KOPT-K1 (cell line): Measurements from ENCODE around the gene FGGY.
"Not testable (repeated sequence)": the region's sequence is repeated elsewhere in the genome, so short reads cannot be mapped to it uniquely, and the experiment has no call there.

Source experiments
- H3K27ac ChIP-seq: fragments of 200-600 bp; sonication (generic); 2 replicates; pipeline ENCODE4 v1.5.1; 2016; ENCODE audit warnings: antibody characterized with exemption, mild to moderate bottlenecking, low read depth, low read length; ENCODE audit not compliant: poor library complexity, severe bottlenecking
- H3K36me3 ChIP-seq: fragments of 200-600 bp; sonication (generic); 2 replicates; pipeline ENCODE4 v1.5.1; 2017; ENCODE audit warnings: antibody characterized with exemption, mild to moderate bottlenecking, low read length, moderate library complexity; ENCODE audit not compliant: insufficient read depth
- H3K9me3 ChIP-seq: fragments of 200-600 bp; sonication (generic); 2 replicates; pipeline ENCODE4 v1.5.1; 2017; ENCODE audit warnings: antibody characterized with exemption, low read length, mild to moderate bottlenecking; ENCODE audit not compliant: insufficient read depth, poor library complexity, severe bottlenecking

FGGY gene

DNA sequence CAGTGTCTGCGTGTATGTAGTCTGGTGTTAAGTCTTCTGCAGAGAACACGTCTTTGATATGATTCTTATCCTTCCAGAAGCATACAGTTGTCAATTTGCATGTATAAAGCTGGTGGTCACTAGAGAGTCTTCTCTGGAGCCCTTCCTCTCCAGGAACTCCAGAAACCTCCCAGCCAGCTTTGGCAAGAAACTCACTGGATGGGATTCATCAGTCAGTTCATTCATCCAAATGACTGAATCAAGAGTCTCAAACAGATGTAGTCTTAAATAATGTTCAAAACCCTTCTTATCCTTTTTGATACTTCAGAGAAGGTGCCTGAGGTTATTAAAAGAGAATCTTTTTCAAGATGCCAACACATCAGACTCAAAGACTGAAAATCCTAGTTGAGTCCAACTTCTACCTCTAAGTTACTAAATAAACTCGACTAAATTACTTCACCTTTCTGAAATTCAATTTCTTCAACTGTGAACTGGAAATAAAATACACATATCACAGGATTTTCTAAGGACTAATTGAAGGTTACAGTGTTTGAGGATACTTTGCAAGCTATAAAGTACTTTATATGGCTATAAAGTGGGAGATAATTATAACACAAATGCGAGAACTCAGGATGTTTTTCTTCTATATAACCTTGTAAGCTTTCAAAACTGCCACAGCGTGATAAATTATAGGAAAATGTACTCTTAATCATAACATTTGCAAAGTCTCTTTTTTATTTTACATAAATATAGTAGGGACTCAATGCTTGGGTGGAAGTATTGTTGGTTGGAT, 252.4 kb downstream of the FGGY start:
- H3K9me3 ChIP-seq: no peaks in the 10 kb centered on the region
- H3K27ac ChIP-seq: no peak overlapping the region

DNA sequence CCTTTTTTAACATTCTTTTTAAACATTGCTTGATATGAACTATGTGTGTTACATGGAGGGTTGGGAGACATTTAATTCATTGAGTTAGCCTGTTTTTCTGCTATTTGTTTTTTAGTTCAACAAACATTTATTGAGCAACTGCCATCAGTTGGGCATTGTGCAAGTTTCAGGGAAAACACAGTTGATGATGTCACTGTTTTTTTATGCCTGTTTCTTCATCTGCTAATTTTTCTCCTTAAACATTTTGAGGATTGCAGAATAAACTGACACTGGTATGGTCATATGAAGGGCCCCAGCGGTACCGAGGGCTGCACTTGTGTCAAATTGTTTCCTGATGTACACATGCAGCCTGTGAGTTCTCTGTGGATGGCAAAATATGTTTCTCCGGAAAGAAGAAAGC, 253.0 kb downstream of the FGGY start:
- no peak overlapping the region for H3K27ac ChIP-seq

More for the DNA sequence above, 252.4 kb downstream of the FGGY start:
- H3K36me3 ChIP-seq: no peaks in the 10 kb centered on the region

DNA sequence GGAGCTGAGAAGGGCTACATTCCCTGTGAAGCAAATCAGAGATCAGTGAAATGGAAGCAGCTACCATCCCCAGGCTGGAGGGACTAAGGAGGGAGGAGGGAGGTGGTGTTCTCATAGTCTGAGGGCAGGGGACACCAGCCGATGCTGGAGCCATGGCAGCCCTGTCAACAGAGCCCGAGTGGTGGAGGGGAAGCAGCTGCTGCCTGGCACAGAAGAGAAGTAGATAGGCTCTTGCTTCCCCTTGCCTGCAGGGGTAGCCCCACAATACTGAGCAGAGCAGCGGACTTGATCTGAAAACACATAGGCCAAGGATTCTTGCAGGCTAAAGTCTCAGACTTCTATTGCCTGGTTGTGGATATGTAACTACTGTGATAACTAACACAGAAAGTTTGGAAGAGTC, 255.1 kb downstream of the FGGY start:
- Histone ChIP-seq H3K36me3 (no peaks in the 10 kb centered on the region), H3K27ac (no peak overlapping the region), H3K9me3 (no peaks in the 10 kb centered on the region)

More for the DNA sequence above, 253.0 kb downstream of the FGGY start:
- Histone ChIP-seq H3K9me3 (no peaks in the 10 kb centered on the region), H3K36me3 (no peaks in the 10 kb centered on the region)

DNA sequence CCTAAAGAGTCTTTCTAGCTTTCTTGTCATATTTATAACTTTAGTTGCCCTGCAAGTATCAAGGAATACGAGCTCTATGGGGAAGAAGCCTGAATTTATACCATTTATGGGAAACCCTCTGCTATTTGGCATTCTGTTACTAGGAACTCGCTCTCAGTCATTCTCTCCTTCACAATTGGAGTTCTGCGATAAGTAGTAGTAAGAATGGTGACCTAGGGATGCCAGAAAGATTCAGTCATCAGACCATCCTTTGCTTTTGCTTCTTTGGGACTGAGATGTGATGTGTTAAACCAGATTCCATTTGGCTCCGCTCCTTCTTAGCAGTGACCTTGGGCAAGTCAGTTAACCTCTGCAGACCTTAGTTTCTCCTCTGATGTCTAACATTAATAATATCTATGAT, 256.5 kb downstream of the FGGY start:
- Histone ChIP-seq H3K27ac (no peak overlapping the region), H3K9me3 (peaks cover 13% of the 10 kb centered on the region), H3K36me3 (no peaks in the 10 kb centered on the region)

DNA sequence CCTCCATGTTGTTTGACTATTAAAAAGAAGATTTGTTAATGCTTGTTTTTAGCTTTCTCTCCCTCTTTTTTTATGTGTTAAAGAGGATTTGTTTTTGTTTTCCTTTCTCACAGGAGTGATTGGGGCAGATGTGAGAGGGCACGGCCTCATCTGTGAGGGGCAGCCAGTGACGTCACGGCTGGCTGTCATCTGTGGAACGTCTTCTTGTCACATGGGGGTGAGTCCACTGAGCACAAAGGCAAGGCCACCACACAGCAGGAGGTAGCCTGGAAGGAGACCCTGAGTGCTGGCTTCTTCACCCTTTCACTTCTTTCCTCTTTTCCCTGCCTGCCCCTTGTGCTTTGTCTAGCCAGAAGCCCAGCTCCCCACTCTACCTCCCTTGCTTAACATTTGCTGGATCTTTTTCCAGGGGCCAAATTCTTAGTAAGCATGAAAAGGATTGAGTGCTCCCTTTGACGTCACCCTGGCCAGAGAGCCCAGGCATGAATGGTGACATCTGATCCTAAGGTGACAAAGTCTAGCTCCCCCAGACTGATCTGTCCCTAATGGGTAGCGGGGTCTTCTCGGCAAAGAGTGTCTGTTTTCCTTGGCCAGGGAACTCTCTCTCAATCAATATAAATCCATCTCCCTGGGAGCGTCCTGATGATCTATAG, 257.2 kb downstream of the FGGY start:
- Histone ChIP-seq H3K27ac (no peak overlapping the region), H3K9me3 (peaks cover 19% of the 10 kb centered on the region), H3K36me3 (no peaks in the 10 kb centered on the region)

DNA sequence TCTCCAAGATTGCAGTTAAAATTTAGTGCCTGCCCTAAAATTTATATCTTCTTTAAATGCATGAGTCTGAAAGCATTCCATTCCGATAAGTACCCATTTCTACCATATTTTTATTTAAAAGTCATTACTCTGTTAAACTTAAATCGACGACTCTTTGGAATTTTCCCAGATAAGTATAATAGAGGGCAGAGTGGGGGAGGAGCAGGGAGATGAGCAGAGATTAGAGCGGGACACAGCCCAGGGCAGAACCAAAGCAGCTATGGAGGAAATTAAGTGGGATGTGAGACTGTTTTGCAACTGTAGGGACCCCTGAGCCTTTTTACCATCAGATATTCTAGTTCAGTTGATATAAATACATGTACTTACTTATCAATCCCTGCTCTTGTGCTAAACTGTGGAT, 257.9 kb downstream of the FGGY start:
- Histone ChIP-seq H3K9me3 (peaks cover 19% of the 10 kb centered on the region), H3K36me3 (no peaks in the 10 kb centered on the region), H3K27ac (no peak overlapping the region)

DNA sequence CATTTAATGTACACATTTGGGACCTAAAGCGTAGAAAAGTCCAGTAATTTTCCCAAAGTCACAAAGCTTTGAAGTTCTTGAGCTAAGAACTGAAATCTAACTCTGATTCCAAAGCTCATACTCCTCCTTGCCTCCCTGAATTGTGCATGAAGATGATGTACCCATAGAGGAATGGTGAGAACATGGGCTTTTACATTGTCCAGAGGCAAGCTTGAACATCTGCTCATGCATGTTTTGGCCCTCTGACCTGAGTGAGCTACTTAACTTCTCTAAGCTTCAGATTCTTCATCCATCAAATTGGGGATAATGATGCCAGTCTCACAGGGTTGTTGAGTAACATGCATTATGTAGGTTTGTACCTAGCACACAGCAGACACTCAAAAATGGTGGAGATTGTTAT, 259.5 kb downstream of the FGGY start:
- Histone ChIP-seq H3K36me3 (no peaks in the 10 kb centered on the region), H3K27ac (no peak overlapping the region)

DNA sequence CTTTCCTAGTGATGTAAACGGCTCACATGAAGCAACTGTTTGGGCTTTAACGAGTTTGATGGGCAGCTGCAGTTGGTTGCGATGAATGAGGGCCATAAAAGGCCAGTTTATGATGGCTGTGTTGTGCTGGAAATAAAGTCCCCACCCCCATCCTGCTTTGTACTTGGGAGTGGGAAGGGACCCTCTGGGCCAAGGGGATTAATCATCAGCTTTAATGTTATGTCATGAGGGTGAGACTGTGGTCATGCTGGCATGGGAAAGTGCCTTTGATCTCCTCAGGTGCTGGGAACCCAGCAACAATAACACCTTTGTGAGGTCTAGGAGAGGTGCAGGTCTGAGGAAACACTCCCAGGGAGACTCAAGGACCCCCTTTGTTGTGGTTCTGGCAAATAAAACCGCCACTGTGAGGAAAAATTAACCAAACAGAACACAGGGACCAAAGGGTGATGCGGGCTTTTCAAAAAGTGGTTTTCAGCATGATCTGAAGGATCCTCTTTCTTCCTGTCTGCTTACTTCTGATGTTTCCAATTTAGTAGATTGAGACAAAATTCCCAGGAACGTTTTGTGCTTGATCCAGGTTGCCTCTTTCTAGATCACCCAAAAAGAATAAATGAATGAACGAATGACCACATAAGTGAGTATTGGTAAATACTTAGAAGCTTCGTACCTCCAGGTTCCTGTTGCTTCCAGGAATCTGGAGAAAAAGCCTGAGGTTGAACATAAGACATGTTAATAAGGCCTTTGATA, 260.1 kb downstream of the FGGY start:
- H3K9me3 ChIP-seq: peaks cover 19% of the 10 kb centered on the region
- no peak overlapping the region for H3K27ac ChIP-seq

More for the DNA sequence above, 259.5 kb downstream of the FGGY start:
- H3K9me3 ChIP-seq: peaks cover 19% of the 10 kb centered on the region

DNA sequence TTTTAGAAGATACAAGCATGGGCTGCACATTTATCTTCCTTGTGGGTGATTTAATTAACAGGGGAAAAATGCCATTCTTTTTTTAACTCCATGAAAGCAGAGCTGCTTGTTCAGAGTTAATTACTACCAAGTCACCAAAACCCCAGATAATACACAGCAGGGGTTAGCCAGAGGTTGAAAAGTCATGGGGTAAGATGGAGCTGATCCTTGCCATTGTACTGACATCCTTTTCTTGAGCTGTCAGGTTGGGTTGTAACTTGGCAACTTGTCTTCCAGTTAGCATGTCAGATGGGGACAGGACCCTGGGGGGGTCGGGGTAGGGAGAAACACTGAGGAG, 260.6 kb downstream of the FGGY start:
- no peaks in the 10 kb centered on the region for H3K36me3 ChIP-seq
- peaks cover 19% of the 10 kb centered on the region for H3K9me3 ChIP-seq
- no peak overlapping the region for H3K27ac ChIP-seq

More for the DNA sequence above, 260.1 kb downstream of the FGGY start:
- no peaks in the 10 kb centered on the region for H3K36me3 ChIP-seq

DNA sequence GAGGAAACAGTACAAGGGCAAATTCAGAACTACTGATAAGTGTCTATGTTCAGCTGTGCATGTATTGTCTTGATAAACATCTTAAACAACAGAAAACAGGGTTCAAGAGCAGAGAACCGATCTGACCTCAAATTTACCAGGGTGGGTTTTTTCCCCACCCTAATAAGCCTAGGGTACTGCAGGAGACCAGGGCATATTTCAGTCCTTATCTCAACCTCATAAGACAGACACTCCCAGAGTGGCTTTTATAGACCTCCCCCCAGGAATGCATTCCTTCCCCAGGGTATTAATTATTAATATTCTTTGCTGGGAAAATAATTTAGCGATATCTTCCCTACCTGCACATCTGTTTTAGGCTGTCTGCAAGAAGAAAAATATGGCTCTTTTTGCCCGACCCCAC, 261.7 kb downstream of the FGGY start:
- H3K9me3 ChIP-seq: peaks cover 19% of the 10 kb centered on the region
- not testable (repeated sequence) for H3K27ac ChIP-seq, H3K36me3 ChIP-seq

DNA sequence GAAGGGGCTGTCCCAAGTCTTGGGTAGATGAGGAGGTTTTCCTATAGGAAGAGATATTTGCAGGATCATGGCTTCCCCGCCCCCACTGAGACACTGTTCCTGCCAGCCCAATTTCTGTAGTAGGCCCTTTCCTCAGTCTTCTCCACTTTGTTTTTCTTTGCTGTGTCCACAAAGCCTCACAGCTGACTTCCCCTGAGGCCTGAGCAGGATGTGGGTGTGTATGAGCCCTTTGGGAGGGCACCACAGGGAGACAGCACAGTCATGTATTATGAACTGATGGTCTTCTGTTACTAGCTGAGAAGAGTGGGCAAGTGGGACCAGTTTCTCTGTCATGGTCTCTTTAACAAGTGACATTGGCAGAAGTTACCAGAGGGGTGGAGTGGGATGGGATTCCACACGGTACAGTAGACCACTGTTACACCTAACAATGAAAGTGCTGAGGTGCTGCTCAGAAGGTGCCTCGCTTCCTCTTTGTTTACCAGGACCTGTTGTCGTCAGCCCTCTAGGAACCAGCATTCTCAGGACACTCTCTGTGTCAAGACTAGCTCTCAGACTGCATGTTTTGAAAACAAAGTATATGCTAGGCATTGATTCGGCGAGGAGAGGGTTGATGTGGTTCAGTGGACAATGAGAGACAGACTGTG, 264.0 kb downstream of the FGGY start:
- H3K9me3 ChIP-seq: peaks cover 19% of the 10 kb centered on the region
- H3K27ac ChIP-seq: no peak overlapping the region
- no peaks in the 10 kb centered on the region for H3K36me3 ChIP-seq

DNA sequence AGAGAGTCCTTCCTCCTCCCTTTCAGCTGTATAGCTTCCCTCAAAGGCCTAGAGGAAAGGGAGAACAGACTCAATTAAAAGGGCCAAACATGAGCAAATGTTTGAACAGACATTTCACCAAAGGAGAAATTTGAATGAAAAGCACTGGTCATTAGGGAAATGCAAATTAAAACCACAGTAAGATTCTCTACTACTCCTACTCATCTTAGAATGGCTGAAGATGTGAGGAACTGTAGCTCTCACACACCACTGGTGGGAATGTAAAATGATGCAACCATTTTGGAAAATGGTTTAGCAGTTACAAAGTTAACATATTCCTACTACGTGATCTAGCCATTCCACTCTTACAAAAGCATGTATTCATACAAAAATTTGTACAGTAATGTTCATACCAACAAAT, 264.9 kb downstream of the FGGY start:
- Histone ChIP-seq H3K36me3 (no peaks in the 10 kb centered on the region), H3K27ac (no peak overlapping the region), H3K9me3 (peaks cover 19% of the 10 kb centered on the region)

DNA sequence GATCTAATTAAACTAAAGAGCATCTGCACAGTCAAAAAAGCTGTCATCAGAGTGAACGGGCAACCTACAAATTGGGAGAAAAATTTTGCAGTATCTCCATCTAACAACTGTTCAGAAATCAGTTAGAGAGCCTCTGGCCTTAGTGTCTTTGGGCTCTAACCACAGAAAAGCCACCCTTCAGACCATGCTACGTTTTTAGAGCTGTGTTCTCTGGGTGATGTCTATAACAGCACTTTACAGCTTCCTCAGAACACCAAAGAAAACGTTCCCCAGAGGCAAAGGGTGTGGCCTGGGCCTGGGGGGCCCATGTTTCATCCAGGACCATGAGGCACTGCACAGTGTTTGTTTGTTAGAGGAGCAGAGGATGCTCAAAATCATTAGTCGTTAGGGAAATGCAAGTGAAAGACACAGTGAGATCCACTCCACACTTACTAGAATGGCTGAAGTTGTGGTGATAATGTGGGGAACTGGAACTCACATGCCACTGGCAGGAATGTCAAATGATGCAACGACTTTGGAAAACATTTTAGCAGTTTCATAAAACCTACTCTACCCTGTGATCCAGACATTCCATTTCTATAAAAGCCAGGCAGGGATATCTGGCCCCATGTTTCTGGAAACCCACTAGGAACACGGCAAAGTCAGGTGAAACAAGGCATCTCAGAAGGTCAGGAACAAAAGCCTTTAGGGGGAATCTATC, 267.4 kb downstream of the FGGY start:
- Histone ChIP-seq H3K27ac (no peak overlapping the region), H3K9me3 (no peaks in the 10 kb centered on the region), H3K36me3 (no peaks in the 10 kb centered on the region)

DNA sequence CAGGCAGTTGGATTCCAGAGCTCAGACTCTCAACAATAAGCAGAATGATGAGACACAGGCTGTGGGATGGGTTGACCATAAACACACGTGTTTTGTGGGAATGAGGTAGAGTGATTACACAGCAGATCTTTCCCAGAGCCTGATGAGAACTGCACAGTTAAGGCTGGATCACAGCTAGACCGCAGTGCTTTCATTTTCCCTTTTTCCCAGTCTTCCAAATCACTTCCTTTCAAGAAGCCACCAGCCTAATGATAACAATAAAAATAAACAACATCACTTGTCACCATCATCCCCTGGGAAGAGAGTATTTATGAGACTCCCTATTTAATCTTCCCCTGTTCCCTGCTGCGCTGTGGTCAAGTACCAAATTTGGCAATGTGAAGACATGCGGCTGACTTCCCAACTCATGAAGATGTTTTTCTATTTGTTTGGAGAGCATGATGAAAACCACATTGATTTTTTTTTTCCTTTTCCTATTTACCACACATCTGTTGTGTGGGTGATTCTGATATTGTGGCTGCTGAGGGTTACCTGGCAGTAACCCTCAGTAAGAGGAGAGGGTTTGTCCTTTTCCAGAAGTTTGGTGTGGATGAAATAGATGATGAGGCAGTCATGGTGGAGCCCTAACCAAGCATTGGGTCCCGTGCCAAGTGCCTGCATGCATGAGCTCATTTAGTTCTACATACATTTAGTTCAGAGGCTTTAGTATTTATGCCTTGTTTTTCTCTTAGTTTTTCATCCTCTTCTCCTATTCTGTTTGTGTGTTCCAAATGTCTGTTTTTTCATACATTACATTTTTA, 268.9 kb downstream of the FGGY start:
- Histone ChIP-seq H3K36me3 (no peaks in the 10 kb centered on the region), H3K9me3 (no peaks in the 10 kb centered on the region), H3K27ac (no peak overlapping the region)
